HepG2 (cell line): ENCODE measurements around the gene CHPF. TPM values are rescaled to one million over a fixed set of nuclear protein-coding genes. Genes with fewer than 3 reads are reported as not detected.
A peak's percentile ranks its signal among the peaks of the same experiment; 100 is the strongest.

Experiments
- DR1 ChIP-seq: sonication (generic); formaldehyde crosslinking; IDR thresholded peaks from 2 replicates; pipeline ENCODE4 v1.8.0; 2021; ENCODE audit warnings: mild to moderate bottlenecking, missing genetic modification reagents, inconsistent platforms
- EHMT2 ChIP-seq: fragments of 200-600 bp; sonication (generic); IDR thresholded peaks from 2 replicates; pipeline ENCODE4 v1.7.0; 2017; ENCODE audit warnings: antibody characterized with exemption, low read depth, low read length, borderline replicate concordance
- GPBP1L1 ChIP-seq: sonication (generic); formaldehyde crosslinking; IDR thresholded peaks from 2 replicates; pipeline ENCODE4 v1.5.0; 2020; ENCODE audit warnings: mild to moderate bottlenecking, missing genetic modification reagents
- HMGXB3 ChIP-seq: sonication (generic); formaldehyde crosslinking; IDR thresholded peaks from 2 replicates; pipeline ENCODE4 v1.4.0; 2020; ENCODE audit warnings: missing genetic modification reagents, borderline replicate concordance
- JUNB ChIP-seq: sonication (generic); formaldehyde crosslinking; IDR thresholded peaks from 2 replicates; pipeline ENCODE4 v1.8.0; 2022; ENCODE audit warnings: missing genetic modification reagents, mild to moderate bottlenecking, borderline replicate concordance
- JUND ChIP-seq: sonication (generic); formaldehyde crosslinking; IDR thresholded peaks from 2 replicates; pipeline ENCODE4 v1.8.0; 2022; ENCODE audit warnings: mild to moderate bottlenecking, missing genetic modification reagents
- RARA ChIP-seq: IDR thresholded peaks from 2 replicates; pipeline ENCODE4 v1.6.1; 2016; ENCODE audit warnings: missing genetic modification reagents, missing compliant biosample characterization
- RNF2 ChIP-seq: fragments of 450-650 bp; conservative IDR thresholded peaks from 2 replicates; pipeline ENCODE4 v1.6.1; 2016; ENCODE audit warnings: low read depth
- SALL2 ChIP-seq: sonication (generic); formaldehyde crosslinking; IDR thresholded peaks from 2 replicates; pipeline ENCODE4 v1.8.1; 2023; ENCODE audit warnings: mild to moderate bottlenecking, missing genetic modification reagents, inconsistent platforms
- TBX3 ChIP-seq: fragments of 450-650 bp; IDR thresholded peaks from 2 replicates; pipeline ENCODE4 v1.6.1; 2017; ENCODE audit warnings: antibody characterized with exemption, mild to moderate bottlenecking, inconsistent platforms, borderline replicate concordance
- TCF7 ChIP-seq: sonication (generic); IDR thresholded peaks from 2 replicates; pipeline ENCODE4 v1.6.1; 2016; ENCODE audit warnings: antibody characterized with exemption, low read depth
- ZBTB3 ChIP-seq: sonication (generic); formaldehyde crosslinking; IDR thresholded peaks from 2 replicates; pipeline ENCODE4 v1.4.0; 2020; ENCODE audit warnings: low read depth, mild to moderate bottlenecking, moderate library complexity, missing genetic modification reagents, borderline replicate concordance
- ZBTB7A ChIP-seq: sonication (generic); formaldehyde crosslinking; IDR thresholded peaks from 2 replicates; pipeline ENCODE4 v1.8.0; 2022; ENCODE audit warnings: mild to moderate bottlenecking, missing genetic modification reagents
- ZNF317 ChIP-seq: sonication (generic); formaldehyde crosslinking; IDR thresholded peaks from 2 replicates; pipeline ENCODE4 v1.5.0; 2020; ENCODE audit warnings: mild to moderate bottlenecking, missing genetic modification reagents
- ZNF329 ChIP-seq: sonication (generic); formaldehyde crosslinking; IDR thresholded peaks from 2 replicates; pipeline ENCODE4 v1.9.0; 2021; ENCODE audit warnings: low read depth, mild to moderate bottlenecking, missing genetic modification reagents
- ZNF354B ChIP-seq: sonication (generic); formaldehyde crosslinking; IDR thresholded peaks from 2 replicates; pipeline ENCODE4 v1.8.0; 2022; ENCODE audit warnings: mild to moderate bottlenecking, missing genetic modification reagents
- ZNF430 ChIP-seq: sonication (generic); formaldehyde crosslinking; IDR thresholded peaks from 2 replicates; pipeline ENCODE4 v1.9.0; 2021; ENCODE audit warnings: mild to moderate bottlenecking, missing genetic modification reagents
- ZNF44 ChIP-seq: sonication (generic); formaldehyde crosslinking; IDR thresholded peaks from 2 replicates; pipeline ENCODE4 v1.5.1; 2020; ENCODE audit warnings: mild to moderate bottlenecking, missing genetic modification reagents
- ZNF589 ChIP-seq: sonication (generic); formaldehyde crosslinking; conservative IDR thresholded peaks from 2 replicates; pipeline ENCODE4 v1.8.0; 2022; ENCODE audit warnings: mild to moderate bottlenecking, moderate library complexity, missing genetic modification reagents
- polyA plus RNA-seq, 8 experiments: library from polyadenylated mRNA; depleted of rRNA in 3 of 8; stranded (reverse) in 7 of 8; unstranded in 1 of 8; fragments of >200 nt; fragmentation: Illumina TruSeq in 4 of 8; extraction: Trizol in 4 of 8; gene quantifications; 2 replicates each; pipeline versions ENCODE4 v1.2.1 to v1.2.3, GENCODE V29; 2011 to 2016; ENCODE audit warnings: low read depth in 4 of 8, missing spikeins in 1 of 8, mixed read lengths in 1 of 8; ENCODE audit not compliant: insufficient read depth in 1 of 8
- total RNA-seq, 5 experiments: library from RNA; depleted of rRNA; stranded (reverse); fragments of >200 nt; fragmentation: Illumina TruSeq; extraction: Trizol; gene quantifications; 2 replicates each; pipeline ENCODE4 v1.2.3, GENCODE V29; 2016; ENCODE audit warnings: low read depth in 1 of 5
- TF ChIP-seq, protein P1 (sequence below): sonication (generic); formaldehyde crosslinking; IDR thresholded peaks from 2 replicates; pipeline ENCODE4 v1.4.0; 2020; ENCODE audit warnings: missing genetic modification reagents, borderline replicate concordance

Gene CHPF
- total and polyA plus RNA-seq, 2 of the 13 experiments (the other 11 are each of a cell fraction or from before 2014, with no cell fraction given) = 79.6 to 111 TPM

DNA sequence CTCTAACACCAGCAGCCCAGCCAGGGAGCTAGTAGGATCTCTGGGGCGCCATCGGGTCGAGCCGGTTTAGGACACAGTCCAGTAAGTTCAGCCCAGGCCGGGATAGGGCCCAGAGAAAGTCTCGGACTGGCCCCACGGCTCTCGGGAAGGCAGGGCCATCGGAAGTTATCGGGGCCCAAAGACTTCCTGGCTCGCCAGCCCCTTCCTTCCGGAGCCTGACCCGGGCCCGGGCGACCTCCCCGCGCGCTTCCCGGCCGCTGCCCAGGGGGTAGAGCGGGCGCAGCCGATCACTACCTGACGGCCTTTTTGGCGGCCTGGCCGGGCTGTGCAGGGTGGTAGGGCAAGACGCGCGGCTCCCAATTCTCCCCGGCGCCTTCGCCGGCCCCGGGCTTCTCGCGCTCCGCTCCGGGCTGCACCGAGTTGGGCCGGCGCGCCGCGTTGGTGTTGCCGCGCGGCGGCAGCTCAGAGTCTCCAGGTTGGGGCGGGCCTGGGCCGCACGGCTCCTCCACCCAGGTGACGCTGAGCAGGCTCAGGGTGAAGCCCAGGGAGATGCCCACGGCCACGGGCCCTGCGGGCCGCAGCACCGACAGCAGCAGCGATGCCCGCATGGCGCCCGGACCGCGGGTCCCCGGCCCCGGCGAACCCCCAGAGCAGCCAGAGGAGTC is 546 bp downstream of the CHPF start (continued):
- TF ChIP-seq HMGXB3 (CRISPR knock-in tag) (no peak), ZNF317 (no peak), JUNB (CRISPR knock-in tag) (no peak), GPBP1L1 (no peak), SALL2 (no peak), RNF2 (no peak), RARA (CRISPR knock-in tag) (0 out of 2 replicates have a peak, but pooled peaks have one; percentile 16), ZNF354B (CRISPR knock-in tag) (no peak), JUND (no peak), TBX3 (no peak), DR1 (0 out of 2 replicates have a peak, but pooled peaks have one; percentile 21), ZBTB3 (CRISPR knock-in tag) (no peak), ZBTB7A (CRISPR knock-in tag) (no peak; the same call in 1 of the 2 replicates), ZNF329 (CRISPR knock-in tag) (no peak; the same call in 1 of the 2 replicates), TCF7 (no peak), ZNF44 (CRISPR knock-in tag) (no peak), ZNF589 (CRISPR knock-in tag) (no peak; the same call in 1 of the 2 replicates), ZNF430 (CRISPR knock-in tag) (no peak; the same call in 1 of the 2 replicates), EHMT2 (no peak)
- TF ChIP-seq, protein P1, sequence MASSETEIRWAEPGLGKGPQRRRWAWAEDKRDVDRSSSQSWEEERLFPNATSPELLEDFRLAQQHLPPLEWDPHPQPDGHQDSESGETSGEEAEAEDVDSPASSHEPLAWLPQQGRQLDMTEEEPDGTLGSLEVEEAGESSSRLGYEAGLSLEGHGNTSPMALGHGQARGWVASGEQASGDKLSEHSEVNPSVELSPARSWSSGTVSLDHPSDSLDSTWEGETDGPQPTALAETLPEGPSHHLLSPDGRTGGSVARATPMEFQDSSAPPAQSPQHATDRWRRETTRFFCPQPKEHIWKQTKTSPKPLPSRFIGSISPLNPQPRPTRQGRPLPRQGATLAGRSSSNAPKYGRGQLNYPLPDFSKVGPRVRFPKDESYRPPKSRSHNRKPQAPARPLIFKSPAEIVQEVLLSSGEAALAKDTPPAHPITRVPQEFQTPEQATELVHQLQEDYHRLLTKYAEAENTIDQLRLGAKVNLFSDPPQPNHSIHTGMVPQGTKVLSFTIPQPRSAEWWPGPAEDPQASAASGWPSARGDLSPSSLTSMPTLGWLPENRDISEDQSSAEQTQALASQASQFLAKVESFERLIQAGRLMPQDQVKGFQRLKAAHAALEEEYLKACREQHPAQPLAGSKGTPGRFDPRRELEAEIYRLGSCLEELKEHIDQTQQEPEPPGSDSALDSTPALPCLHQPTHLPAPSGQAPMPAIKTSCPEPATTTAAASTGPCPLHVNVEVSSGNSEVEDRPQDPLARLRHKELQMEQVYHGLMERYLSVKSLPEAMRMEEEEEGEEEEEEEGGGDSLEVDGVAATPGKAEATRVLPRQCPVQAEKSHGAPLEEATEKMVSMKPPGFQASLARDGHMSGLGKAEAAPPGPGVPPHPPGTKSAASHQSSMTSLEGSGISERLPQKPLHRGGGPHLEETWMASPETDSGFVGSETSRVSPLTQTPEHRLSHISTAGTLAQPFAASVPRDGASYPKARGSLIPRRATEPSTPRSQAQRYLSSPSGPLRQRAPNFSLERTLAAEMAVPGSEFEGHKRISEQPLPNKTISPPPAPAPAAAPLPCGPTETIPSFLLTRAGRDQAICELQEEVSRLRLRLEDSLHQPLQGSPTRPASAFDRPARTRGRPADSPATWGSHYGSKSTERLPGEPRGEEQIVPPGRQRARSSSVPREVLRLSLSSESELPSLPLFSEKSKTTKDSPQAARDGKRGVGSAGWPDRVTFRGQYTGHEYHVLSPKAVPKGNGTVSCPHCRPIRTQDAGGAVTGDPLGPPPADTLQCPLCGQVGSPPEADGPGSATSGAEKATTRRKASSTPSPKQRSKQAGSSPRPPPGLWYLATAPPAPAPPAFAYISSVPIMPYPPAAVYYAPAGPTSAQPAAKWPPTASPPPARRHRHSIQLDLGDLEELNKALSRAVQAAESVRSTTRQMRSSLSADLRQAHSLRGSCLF (CRISPR knock-in tag) = no peak
